Spleen (tissue), 7 donors: ENCODE measurements around the gene BTG2.

ENCODE experiments used
- CTCF ChIP-seq, 11 experiments: fragments of 200-600 bp in 7 of 11; fragments of 450-650 bp in 4 of 11; sonication (generic) in 4 of 11; IDR thresholded peaks in 8 of 11; conservative IDR thresholded peaks in 3 of 11; 1 replicate in 7 of 11; 2 replicates in 4 of 11; pipeline versions ENCODE4 v1.4.0 to v1.8.0; 2016 to 2021; ENCODE audit warnings: antibody characterized with exemption in 11 of 11, inconsistent platforms in 4 of 11, mild to moderate bottlenecking in 1 of 11
- POLR2A ChIP-seq, 3 donors: fragments of 450-650 bp; IDR thresholded peaks; one replicate each; pipeline ENCODE4 v1.5.1; 2017; ENCODE audit warnings: antibody characterized with exemption in 3 of 3, mild to moderate bottlenecking in 1 of 3
- POLR2AphosphoS5 ChIP-seq, 3 donors: sonication (generic); formaldehyde crosslinking; IDR thresholded peaks; one replicate each; pipeline ENCODE4 v1.5.1; 2017; ENCODE audit warnings: antibody characterized with exemption in 3 of 3
- donor health status: DM: no; HTN: no; CAD: no; lungs with moderate emphysema.
- donor health status: DM: no; HTN: no; CAD: no.
- donor health status: DM: no; HTN: no; CAD: no.

DNA sequence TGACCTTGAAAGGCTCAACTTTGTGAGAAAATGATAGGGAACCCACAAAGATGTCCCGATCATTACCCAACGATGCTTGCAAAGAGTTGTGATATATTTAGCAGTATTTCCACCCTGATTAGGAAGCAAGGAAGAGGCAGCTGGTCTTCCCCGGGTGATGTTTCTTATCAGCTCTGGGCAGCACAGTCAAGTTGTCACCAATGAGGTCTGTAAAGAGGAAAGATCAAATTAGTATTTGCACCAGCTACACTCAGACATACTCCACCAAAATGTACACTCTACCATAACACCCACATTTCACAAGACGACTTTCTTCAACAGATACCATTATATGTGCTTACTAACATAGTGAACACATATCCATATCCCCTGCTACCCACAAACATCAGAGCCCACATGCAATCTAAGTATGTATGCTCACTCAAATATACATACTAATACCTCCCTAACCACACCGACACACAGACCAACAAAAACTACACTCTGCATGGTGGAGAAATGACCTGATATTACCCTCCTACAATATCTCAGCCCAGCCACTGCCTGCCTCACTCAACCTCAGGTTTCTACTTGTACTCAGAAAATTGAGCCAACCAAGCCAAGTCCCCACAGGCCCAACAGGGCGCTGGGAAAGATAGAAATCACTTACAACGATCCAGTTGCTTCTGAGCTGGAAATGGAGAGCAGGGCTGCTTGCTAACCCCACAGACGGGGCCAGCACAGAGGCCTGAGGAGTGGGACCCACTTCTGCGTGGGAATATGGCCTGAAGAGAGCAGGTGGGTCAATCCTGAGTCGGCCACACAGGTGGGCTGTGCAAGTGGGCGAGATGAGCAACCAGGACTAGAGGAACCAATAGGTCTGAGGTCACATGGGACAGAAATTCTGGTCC lies 4.6 kb upstream of the BTG2 start:
- TF ChIP-seq CTCF (IDR thresholded peaks at IDR 0.05 in 8 of 11, conservative IDR thresholded peaks at IDR 0.05 in 3 of 11) = no peak
- no peak for TF ChIP-seq POLR2AphosphoS5 (IDR thresholded peaks at IDR 0.05)
- no peak for TF ChIP-seq POLR2A (IDR thresholded peaks at IDR 0.05)
